Measurements from ENCODE around the gene ATXN7L3.

Gene ATXN7L3

DNA sequence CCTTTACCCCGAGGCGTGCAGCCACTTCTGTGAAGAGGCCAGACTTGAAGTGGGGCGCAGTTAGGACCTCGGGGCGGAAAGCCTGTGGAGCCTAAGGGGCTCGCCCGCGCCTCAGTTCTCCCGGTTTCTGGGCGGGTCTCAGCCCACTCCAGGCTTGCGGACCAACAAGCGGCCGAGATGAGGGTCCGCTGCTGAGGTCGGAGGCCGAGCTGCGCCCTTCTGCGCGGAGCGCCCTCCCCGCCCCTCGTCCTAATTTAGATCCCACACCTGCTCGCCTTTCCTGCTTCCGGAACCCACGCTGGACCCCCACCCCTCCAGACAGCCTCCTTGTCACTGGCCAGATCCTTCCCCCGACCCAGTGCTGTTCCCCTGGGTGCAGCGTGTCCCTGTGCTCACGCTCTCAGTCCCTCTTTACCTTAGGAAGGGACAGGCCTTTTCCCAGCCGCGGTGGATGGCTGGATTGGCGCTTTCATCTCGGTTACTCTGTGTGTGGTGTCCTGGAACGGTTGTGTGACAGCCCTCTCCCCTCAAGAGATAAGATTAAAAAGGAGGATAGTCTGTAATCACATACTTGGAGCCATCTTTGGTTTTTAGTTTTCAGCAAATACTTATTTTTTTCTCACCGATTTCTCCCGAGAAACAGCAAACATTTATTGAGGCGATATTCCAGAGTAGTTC lies 933 bp upstream of the ATXN7L3 start (continued):
- TF ChIP-seq ZBTB17 (tag by site-specific recombination; IDR thresholded peaks at IDR 0.05) = peak; percentile 56
- TF ChIP-seq SALL2 (tag by site-specific recombination; IDR thresholded peaks at IDR 0.05; ENCODE audit: borderline replicate concordance) = no peak
- peak; percentile 42; the same call in 1 of the 2 replicates for TF ChIP-seq SCRT2 (tag by site-specific recombination; IDR thresholded peaks at IDR 0.05)
- no peak for TF ChIP-seq PRDM2 (tag by site-specific recombination; IDR thresholded peaks at IDR 0.05; ENCODE audit: borderline replicate concordance)
- peak; percentile 44 for TF ChIP-seq KLF7 (tag by site-specific recombination; IDR thresholded peaks at IDR 0.05; ENCODE audit: borderline replicate concordance)
- 0 out of 2 replicates have a peak, but pooled peaks have one; percentile 14 for TF ChIP-seq ZNF629 (tag by site-specific recombination; IDR thresholded peaks at IDR 0.05)
- TF ChIP-seq ZBTB8A (tag by site-specific recombination; IDR thresholded peaks at IDR 0.05) = peak; percentile 91
- no peak for TF ChIP-seq ZNF350 (tag by site-specific recombination; IDR thresholded peaks at IDR 0.05)
- no peak for TF ChIP-seq SP2 (tag by site-specific recombination; IDR thresholded peaks at IDR 0.05)
- TF ChIP-seq ZNF580 (tag by site-specific recombination; IDR thresholded peaks at IDR 0.05) = no peak
- TF ChIP-seq ZNF571 (tag by site-specific recombination; IDR thresholded peaks at IDR 0.05) = no peak
- TF ChIP-seq ZNF610 (tag by site-specific recombination; IDR thresholded peaks at IDR 0.05; ENCODE audit: borderline replicate concordance) = no peak
- TF ChIP-seq ZFP69B (tag by site-specific recombination; IDR thresholded peaks at IDR 0.05) = peak; percentile 53; the same call in 1 of the 2 replicates
- no peak for TF ChIP-seq ZNF23 (tag by site-specific recombination; IDR thresholded peaks at IDR 0.05; ENCODE audit: borderline replicate concordance)
- TF ChIP-seq ZBTB44 (tag by site-specific recombination; IDR thresholded peaks at IDR 0.05) = no peak
- peak; percentile 41; the same call in 1 of the 2 replicates for TF ChIP-seq ZNF24 (tag by site-specific recombination; IDR thresholded peaks at IDR 0.05)
- TF ChIP-seq, protein P1, sequence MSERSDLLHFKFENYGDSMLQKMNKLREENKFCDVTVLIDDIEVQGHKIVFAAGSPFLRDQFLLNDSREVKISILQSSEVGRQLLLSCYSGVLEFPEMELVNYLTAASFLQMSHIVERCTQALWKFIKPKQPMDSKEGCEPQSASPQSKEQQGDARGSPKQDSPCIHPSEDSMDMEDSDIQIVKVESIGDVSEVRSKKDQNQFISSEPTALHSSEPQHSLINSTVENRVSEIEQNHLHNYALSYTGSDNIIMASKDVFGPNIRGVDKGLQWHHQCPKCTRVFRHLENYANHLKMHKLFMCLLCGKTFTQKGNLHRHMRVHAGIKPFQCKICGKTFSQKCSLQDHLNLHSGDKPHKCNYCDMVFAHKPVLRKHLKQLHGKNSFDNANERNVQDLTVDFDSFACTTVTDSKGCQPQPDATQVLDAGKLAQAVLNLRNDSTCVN (tag by site-specific recombination; optimal IDR thresholded peaks at IDR 0.05) = no peak
- TF ChIP-seq ZNF140 (tag by site-specific recombination; IDR thresholded peaks at IDR 0.05) = no peak
- TF ChIP-seq TCF7L2 (IDR thresholded peaks at IDR 0.05; ENCODE audit: borderline replicate concordance, low read depth, low read length) = no peak
- 0 out of 2 replicates have a peak, but pooled peaks have one; percentile 17 for TF ChIP-seq ZNF2 (tag by site-specific recombination; IDR thresholded peaks at IDR 0.05)
- TF ChIP-seq, protein P2, sequence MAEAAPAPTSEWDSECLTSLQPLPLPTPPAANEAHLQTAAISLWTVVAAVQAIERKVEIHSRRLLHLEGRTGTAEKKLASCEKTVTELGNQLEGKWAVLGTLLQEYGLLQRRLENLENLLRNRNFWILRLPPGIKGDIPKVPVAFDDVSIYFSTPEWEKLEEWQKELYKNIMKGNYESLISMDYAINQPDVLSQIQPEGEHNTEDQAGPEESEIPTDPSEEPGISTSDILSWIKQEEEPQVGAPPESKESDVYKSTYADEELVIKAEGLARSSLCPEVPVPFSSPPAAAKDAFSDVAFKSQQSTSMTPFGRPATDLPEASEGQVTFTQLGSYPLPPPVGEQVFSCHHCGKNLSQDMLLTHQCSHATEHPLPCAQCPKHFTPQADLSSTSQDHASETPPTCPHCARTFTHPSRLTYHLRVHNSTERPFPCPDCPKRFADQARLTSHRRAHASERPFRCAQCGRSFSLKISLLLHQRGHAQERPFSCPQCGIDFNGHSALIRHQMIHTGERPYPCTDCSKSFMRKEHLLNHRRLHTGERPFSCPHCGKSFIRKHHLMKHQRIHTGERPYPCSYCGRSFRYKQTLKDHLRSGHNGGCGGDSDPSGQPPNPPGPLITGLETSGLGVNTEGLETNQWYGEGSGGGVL (tag by site-specific recombination; IDR thresholded peaks at IDR 0.05) = peak; percentile 94
- TF ChIP-seq ZFHX2 (tag by site-specific recombination; conservative IDR thresholded peaks at IDR 0.05) = peak; percentile 63
- TF ChIP-seq ZNF362 (tag by site-specific recombination; IDR thresholded peaks at IDR 0.05) = no peak
- TF ChIP-seq, protein P3, sequence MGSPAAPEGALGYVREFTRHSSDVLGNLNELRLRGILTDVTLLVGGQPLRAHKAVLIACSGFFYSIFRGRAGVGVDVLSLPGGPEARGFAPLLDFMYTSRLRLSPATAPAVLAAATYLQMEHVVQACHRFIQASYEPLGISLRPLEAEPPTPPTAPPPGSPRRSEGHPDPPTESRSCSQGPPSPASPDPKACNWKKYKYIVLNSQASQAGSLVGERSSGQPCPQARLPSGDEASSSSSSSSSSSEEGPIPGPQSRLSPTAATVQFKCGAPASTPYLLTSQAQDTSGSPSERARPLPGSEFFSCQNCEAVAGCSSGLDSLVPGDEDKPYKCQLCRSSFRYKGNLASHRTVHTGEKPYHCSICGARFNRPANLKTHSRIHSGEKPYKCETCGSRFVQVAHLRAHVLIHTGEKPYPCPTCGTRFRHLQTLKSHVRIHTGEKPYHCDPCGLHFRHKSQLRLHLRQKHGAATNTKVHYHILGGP (tag by site-specific recombination; IDR thresholded peaks at IDR 0.05) = no peak
